Head of caudate nucleus (tissue), 42 donors: ENCODE results near the gene KDM1B.

Experiments
- DNase-seq, 42 donors: peaks; one replicate each; pipeline versions ENCODE4 v3.0.0 to v3.0.0-alpha.2; 2020 to 2021; ENCODE audit warnings: mixed read lengths in 7 of 42
- intact Hi-C: fragments of 100-400 bp; cut with DNase I; formaldehyde crosslinking; loops from one replicate; pipeline ENCODE4 v1.15.0; 2022

Gene KDM1B

DNA sequence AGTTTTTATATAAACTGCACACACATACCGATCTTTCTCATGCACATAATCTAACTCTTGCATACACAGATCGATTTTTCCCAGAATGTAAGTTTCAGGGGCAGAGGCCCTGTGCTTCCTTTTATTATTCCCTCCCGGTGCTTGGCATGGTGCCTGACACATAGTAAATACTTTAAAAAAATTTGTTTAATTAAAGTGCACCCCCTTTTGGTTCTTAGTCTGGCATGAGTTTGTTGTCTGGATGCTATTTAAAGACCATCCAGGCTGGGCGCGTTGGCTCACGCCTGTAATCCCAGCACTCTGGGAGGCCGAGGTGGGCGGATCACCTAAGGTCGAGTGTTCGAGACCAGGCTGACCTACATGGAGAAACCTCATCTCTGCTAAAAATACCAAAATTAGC is 114.5 kb downstream of the KDM1B start:
- intact Hi-C loops, result no loop called here
- no peak for DNase-seq

DNA sequence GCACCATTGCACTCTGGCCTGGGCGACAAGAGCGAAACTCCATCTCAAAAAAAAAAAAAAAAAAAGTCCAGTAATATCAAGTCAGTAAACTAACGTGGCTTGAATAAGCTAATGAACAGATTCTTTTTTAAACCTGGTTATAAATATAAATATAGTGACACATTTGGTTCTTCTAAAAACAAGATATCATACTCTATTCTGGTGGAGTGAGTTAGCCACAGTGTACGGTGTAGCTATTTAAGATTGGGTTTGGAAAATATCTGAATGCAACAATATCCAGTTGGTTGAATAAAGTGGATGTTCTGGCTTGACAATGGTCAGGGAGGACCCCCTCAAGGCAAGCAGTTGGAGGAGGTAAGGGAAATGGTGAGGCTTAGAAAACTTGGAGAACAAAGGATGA is 115.0 kb downstream of the KDM1B start:
- intact Hi-C loops, result no loop called here
- DNase-seq, result no peak
